HepG2 (cell line): Measurements from ENCODE around the gene PLVAP. TPM values are rescaled to one million over a fixed set of nuclear protein-coding genes. Genes with fewer than 3 reads are reported as not detected.

ENCODE experiments used
- ATAC-seq: fragments of 200-7000 bp; cut with Tn5 transposase; 3 replicates; pipeline ENCODE4 v1.9.1; 2020; ENCODE audit warnings: mild to moderate bottlenecking, moderate library complexity
- BruUV-seq: library from RNA; stranded (reverse); fragments of 400-500 nt; replicated peaks from 2 replicates; lab custom pipeline; 2021; lab: Mats Ljungman, UMichigan
- CTCF ChIA-PET: fragments of 300-600 bp; formaldehyde crosslinking; extraction: SDS; loops from one replicate; lab custom pipeline; 2021; ENCODE audit warnings: low total read pairs, inconsistent platforms, low intra/inter-chr PET ratio; lab: Yijun Ruan, JAX
- POLR2A ChIA-PET: fragments of 350-600 bp; sonication (Branson Sonifier 250); formaldehyde crosslinking; loops from one replicate; lab custom pipeline; 2020; ENCODE audit warnings: antibody characterized with exemption, inconsistent platforms; lab: Yijun Ruan, JAX
- DNase-seq: peaks from one replicate; pipeline ENCODE4 v3.0.0-alpha.2; 2015; ENCODE audit warnings: low spot score
- FAIRE-seq: peaks from 3 replicates; lab custom pipeline; 2011; peaks lifted over from hg19 to GRCh38; lab: Jason Lieb, UNC
- H2AFZ ChIP-seq: one replicate; pipeline ENCODE4 v1.6.1; 2011; ENCODE audit warnings: low read length, inconsistent platforms
- H3K27ac ChIP-seq: fragments of 300-600 bp; 3 replicates; pipeline ENCODE4 v1.8.0; 2011; ENCODE audit warnings: mixed run types, mild to moderate bottlenecking, mixed read lengths, low read length, inconsistent platforms; ENCODE audit not compliant: insufficient read depth; ENCODE audit errors: extremely low read length
- H3K27me3 ChIP-seq, 2 experiments: fragments of 200-600 bp in 1 of 2; 2 replicates in 1 of 2; 3 replicates in 1 of 2; pipeline versions ENCODE4 v1.6.0 to v1.8.0; 2011; ENCODE audit warnings: low read length in 2 of 2, mild to moderate bottlenecking in 2 of 2, moderate library complexity in 2 of 2, inconsistent platforms in 1 of 2; ENCODE audit not compliant: insufficient read depth in 2 of 2, control insufficient read depth in 1 of 2
- H3K36me3 ChIP-seq, 2 experiments: fragments of 200-600 bp in 1 of 2; replicated peaks in 1 of 2; 2 replicates in 1 of 2; 3 replicates in 1 of 2; pipeline versions ENCODE4 v1.5.1 to v1.8.0; 2011; ENCODE audit warnings: low read length in 2 of 2, inconsistent platforms in 1 of 2; ENCODE audit not compliant: insufficient read depth in 2 of 2, control insufficient read depth in 1 of 2
- H3K4me1 ChIP-seq: 2 replicates; pipeline ENCODE4 v1.5.1; 2012; ENCODE audit warnings: low read length, inconsistent platforms; ENCODE audit not compliant: insufficient read depth
- H3K4me2 ChIP-seq: 2 replicates; pipeline ENCODE4 v1.6.0; 2011; ENCODE audit warnings: low read depth, low read length, inconsistent platforms
- H3K4me3 ChIP-seq, 3 experiments: fragments of 200-600 bp in 1 of 3; sonication (generic), shearing (Covaris generic) in 1 of 3; replicated peaks in 1 of 3; 2 replicates each; pipeline ENCODE4 v1.5.1; 2011 to 2016; ENCODE audit warnings: low read length in 3 of 3, inconsistent platforms in 2 of 3, low read depth in 2 of 3, mild to moderate bottlenecking in 2 of 3, control low read depth in 1 of 3, mixed read lengths in 1 of 3; ENCODE audit not compliant: insufficient read depth in 1 of 3
- H3K79me2 ChIP-seq: one replicate; pipeline ENCODE4 v1.6.1; 2011; ENCODE audit warnings: low read length, inconsistent platforms; ENCODE audit not compliant: insufficient read depth
- H3K9ac ChIP-seq: 2 replicates; pipeline ENCODE4 v1.6.0; 2011; ENCODE audit warnings: mild to moderate bottlenecking, low read depth, low read length, inconsistent platforms; ENCODE audit not compliant: insufficient read depth
- H3K9me3 ChIP-seq: 2 replicates; pipeline ENCODE4 v1.5.1; 2012; ENCODE audit warnings: mild to moderate bottlenecking, low read length
- H4K20me1 ChIP-seq: 2 replicates; pipeline ENCODE4 v1.6.0; 2011; ENCODE audit warnings: inconsistent platforms, mild to moderate bottlenecking, low read length, moderate library complexity; ENCODE audit not compliant: insufficient read depth
- CC2D1A ChIP-seq: sonication (generic); formaldehyde crosslinking; IDR thresholded peaks from 2 replicates; pipeline ENCODE4 v1.8.1; 2023; ENCODE audit warnings: mild to moderate bottlenecking, missing genetic modification reagents
- EZH2 ChIP-seq: conservative IDR thresholded peaks from 2 replicates; pipeline ENCODE4 v1.6.1; 2012; ENCODE audit warnings: mild to moderate bottlenecking, low read depth, low read length, moderate library complexity
- FLYWCH1 ChIP-seq: sonication (generic); formaldehyde crosslinking; IDR thresholded peaks from 2 replicates; pipeline ENCODE4 v1.8.1; 2023; ENCODE audit warnings: mild to moderate bottlenecking, missing genetic modification reagents
- HOXA9 ChIP-seq: sonication (generic); formaldehyde crosslinking; IDR thresholded peaks from 2 replicates; pipeline ENCODE4 v1.8.1; 2022; ENCODE audit warnings: missing genetic modification reagents, mild to moderate bottlenecking, moderate library complexity, borderline replicate concordance
- MTF1 ChIP-seq: sonication (generic); formaldehyde crosslinking; IDR thresholded peaks from 2 replicates; pipeline ENCODE4 v1.5.0; 2020; ENCODE audit warnings: missing genetic modification reagents
- NFKBIZ ChIP-seq: IDR thresholded peaks from 2 replicates; pipeline ENCODE4 v1.6.1; 2018; ENCODE audit warnings: missing genetic modification reagents, missing compliant biosample characterization
- NRL ChIP-seq: sonication (generic); formaldehyde crosslinking; IDR thresholded peaks from 2 replicates; pipeline ENCODE4 v1.5.0; 2020; ENCODE audit warnings: missing genetic modification reagents, mild to moderate bottlenecking, moderate library complexity, borderline replicate concordance
- STAG1 ChIP-seq: sonication (generic); formaldehyde crosslinking; IDR thresholded peaks from 2 replicates; pipeline ENCODE4 v1.4.0; 2020; ENCODE audit warnings: missing genetic modification reagents
- XRCC5 ChIP-seq: fragments of 200-400 bp; formaldehyde crosslinking; optimal IDR thresholded peaks from 2 replicates; pipeline ENCODE3; 2017; ENCODE audit warnings: mild to moderate bottlenecking, low read length
- ZC3H13 ChIP-seq: sonication (generic); formaldehyde crosslinking; IDR thresholded peaks from 2 replicates; pipeline ENCODE4 v1.8.1; 2023; ENCODE audit warnings: mild to moderate bottlenecking, missing genetic modification reagents, moderate library complexity
- ZIK1 ChIP-seq: sonication (generic); formaldehyde crosslinking; IDR thresholded peaks from 2 replicates; pipeline ENCODE4 v1.5.0; 2020; ENCODE audit warnings: mild to moderate bottlenecking, low read depth, missing genetic modification reagents, borderline replicate concordance
- ZNF263 ChIP-seq: sonication (generic); formaldehyde crosslinking; IDR thresholded peaks from 2 replicates; pipeline ENCODE4 v1.4.0; 2020; ENCODE audit warnings: missing genetic modification reagents
- ZNF564 ChIP-seq: sonication (generic); formaldehyde crosslinking; IDR thresholded peaks from 2 replicates; pipeline ENCODE4 v1.8.1; 2023; ENCODE audit warnings: mild to moderate bottlenecking, missing genetic modification reagents
- WGBS: methylation state at CpG from one replicate; pipeline ENCODE4 v1.1.6; 2017; ENCODE audit warnings: low lambda C conversion rate; 5-methylcytosine and 5-hydroxymethylcytosine counted together
- in situ Hi-C: cut with HindIII; loops from 2 replicates; pipeline ENCODE4 v1.10.0; 2017; ENCODE audit warnings: low pct_unique_long_range_greater_than_20kb; ENCODE audit not compliant: extremely low pct_ligation_motif_present
- intact Hi-C: fragments of 100-400 bp; cut with micrococcal nuclease; formaldehyde crosslinking; loops from one replicate; pipeline ENCODE4 v1.10.0; 2022; ENCODE audit not compliant: unreplicated experiment
- polyA plus RNA-seq, 8 experiments: library from polyadenylated mRNA; depleted of rRNA in 3 of 8; stranded (reverse) in 7 of 8; unstranded in 1 of 8; fragments of >200 nt; fragmentation: Illumina TruSeq in 4 of 8; extraction: Trizol in 4 of 8; gene quantifications; 2 replicates each; pipeline versions ENCODE4 v1.2.1 to v1.2.3, GENCODE V29; 2011 to 2016; ENCODE audit warnings: low read depth in 4 of 8, missing spikeins in 1 of 8, mixed read lengths in 1 of 8; ENCODE audit not compliant: insufficient read depth in 1 of 8
- total RNA-seq, 5 experiments: library from RNA; depleted of rRNA; stranded (reverse); fragments of >200 nt; fragmentation: Illumina TruSeq; extraction: Trizol; gene quantifications; 2 replicates each; pipeline ENCODE4 v1.2.3, GENCODE V29; 2016; ENCODE audit warnings: low read depth in 1 of 5
- TF ChIP-seq, protein P1 (sequence below): sonication (generic); formaldehyde crosslinking; IDR thresholded peaks from 2 replicates; pipeline ENCODE4 v1.9.0; 2021; ENCODE audit warnings: missing genetic modification reagents, mild to moderate bottlenecking, borderline replicate concordance
- TF ChIP-seq, protein P2 (sequence below): sonication (generic); formaldehyde crosslinking; conservative IDR thresholded peaks from 2 replicates; pipeline ENCODE4 v1.5.0; 2020; ENCODE audit warnings: missing genetic modification reagents
- TF ChIP-seq, protein P3 (sequence below): sonication (generic); formaldehyde crosslinking; IDR thresholded peaks from 2 replicates; pipeline ENCODE4 v1.8.1; 2022; ENCODE audit warnings: mild to moderate bottlenecking, missing genetic modification reagents
- TF ChIP-seq, protein P4 (sequence below): sonication (generic); formaldehyde crosslinking; IDR thresholded peaks from 2 replicates; pipeline ENCODE4 v1.8.0; 2022; ENCODE audit warnings: missing genetic modification reagents, mild to moderate bottlenecking, inconsistent platforms, borderline replicate concordance

Gene PLVAP
- total and polyA plus RNA-seq, 2 of the 13 experiments (the other 11 are each of a cell fraction or from before 2014, with no cell fraction given), result 0.26 TPM; not detected in 1

DNA sequence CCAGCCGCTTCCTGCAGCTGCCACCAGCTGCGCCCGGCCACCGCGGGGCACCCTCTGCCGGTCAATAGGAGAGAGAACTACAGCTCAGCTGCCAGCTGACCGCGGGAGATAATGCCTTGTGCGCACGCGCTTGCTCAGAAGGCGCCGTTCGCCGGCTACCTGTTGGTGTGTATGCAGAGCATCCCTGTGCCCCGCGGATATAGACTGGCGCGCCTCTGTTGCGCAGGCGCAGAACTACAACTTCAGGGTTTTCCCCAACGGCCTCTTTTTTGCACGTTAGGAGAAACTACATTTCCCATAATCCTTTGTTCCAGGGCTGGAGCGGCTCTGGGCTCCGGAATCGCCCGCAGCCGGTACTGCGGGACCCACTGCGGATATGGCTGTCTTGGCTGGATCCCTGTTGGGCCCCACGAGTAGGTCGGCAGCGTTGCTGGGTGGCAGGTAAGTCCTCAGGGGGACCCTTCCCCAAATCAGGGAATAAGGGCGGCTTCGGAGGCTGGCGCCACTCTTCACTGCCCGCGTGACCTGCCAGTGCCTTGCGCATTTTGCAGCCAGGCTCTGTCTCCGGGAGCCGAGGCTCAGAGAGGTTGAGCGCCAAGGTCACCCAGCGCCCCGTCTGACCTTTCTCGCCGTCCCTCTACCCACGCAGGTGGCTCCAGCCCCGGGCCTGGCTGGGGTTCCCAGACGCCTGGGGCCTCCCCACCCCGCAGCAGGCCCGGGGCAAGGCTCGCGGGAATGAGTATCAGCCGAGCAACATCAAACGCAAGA, 71.4 kb downstream of the PLVAP start, which contains the start of gene MRPL34:
Gene MRPL34 (plus strand): TSS at position 356 of the 768 bp plus-strand sequence. CDS start 21 bp downstream, at position 377.
- Histone ChIP-seq H3K27me3 (no peaks in the 10 kb centered on the region; a peak in 1 of 5 replicates), H3K9me3 (no peaks in the 10 kb centered on the region), H3K4me1 (peaks cover 40% of the 10 kb centered on the region), H3K9ac (peak within 1 kb of the TSS; percentile 87), H3K4me2 (peak within 1 kb of the TSS; percentile 97), H3K27ac (peak within 1 kb of the TSS; percentile 91), H2AFZ (no peak within 1 kb of the TSS), H3K79me2 (peaks cover 15% of the 10 kb centered on the region), H4K20me1 (peaks cover 4% of the 10 kb centered on the region; the same call in 1 of the 2 replicates), H3K36me3 (no peaks in the 10 kb centered on the region), H3K4me3 (peak within 1 kb of the TSS; percentile 60 to 87 (median 85))
- FAIRE-seq (peak; percentile 80), DNase-seq (peak; percentile 99), ATAC-seq (peak; percentile 70)
- intact Hi-C loops (loop anchor here (1.0 kb wide), 1 partner anchor 38 kb away; the partner anchor contains the start of gene BABAM1), in situ Hi-C loops (no loop called here)
- POLR2A ChIA-PET, result interaction anchor here (0.7 to 1.6 kb wide), 18 partner anchors 12 to 301 kb away, joined by 3 to 13 read pairs (median 4); partner anchors contain the start of genes ANKLE1, ANO8, BABAM1 and BST2
- WGBS, result 0% methylated on average over 13 of the region's 55 CpGs
- BruUV-seq, result TSS peak; percentile 71
- CTCF ChIA-PET, result interaction anchor here (0.8 kb wide), 1 partner anchor 13 kb away, joined by 4 read pairs; no protein-coding TSS in a partner anchor
- TF ChIP-seq, protein P1, sequence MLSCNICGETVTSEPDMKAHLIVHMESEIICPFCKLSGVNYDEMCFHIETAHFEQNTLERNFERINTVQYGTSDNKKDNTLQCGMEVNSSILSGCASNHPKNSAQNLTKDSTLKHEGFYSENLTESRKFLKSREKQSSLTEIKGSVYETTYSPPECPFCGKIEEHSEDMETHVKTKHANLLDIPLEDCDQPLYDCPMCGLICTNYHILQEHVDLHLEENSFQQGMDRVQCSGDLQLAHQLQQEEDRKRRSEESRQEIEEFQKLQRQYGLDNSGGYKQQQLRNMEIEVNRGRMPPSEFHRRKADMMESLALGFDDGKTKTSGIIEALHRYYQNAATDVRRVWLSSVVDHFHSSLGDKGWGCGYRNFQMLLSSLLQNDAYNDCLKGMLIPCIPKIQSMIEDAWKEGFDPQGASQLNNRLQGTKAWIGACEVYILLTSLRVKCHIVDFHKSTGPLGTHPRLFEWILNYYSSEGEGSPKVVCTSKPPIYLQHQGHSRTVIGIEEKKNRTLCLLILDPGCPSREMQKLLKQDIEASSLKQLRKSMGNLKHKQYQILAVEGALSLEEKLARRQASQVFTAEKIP, result no peak
- TF ChIP-seq ZNF564 (CRISPR knock-in tag) (no peak), HOXA9 (CRISPR knock-in tag) (no peak), CC2D1A (CRISPR knock-in tag) (0 out of 2 replicates have a peak, but pooled peaks have one; percentile 59), NRL (CRISPR knock-in tag) (peak; percentile 90; the same call in 1 of the 2 replicates), ZIK1 (CRISPR knock-in tag) (no peak), MTF1 (CRISPR knock-in tag) (peak; percentile 37; the same call in 1 of the 2 replicates), ZC3H13 (CRISPR knock-in tag) (no peak), EZH2 (no peak), FLYWCH1 (CRISPR knock-in tag) (no peak), NFKBIZ (CRISPR knock-in tag) (no peak), ZNF263 (CRISPR knock-in tag) (no peak; the same call in 1 of the 2 replicates), XRCC5 (peak; percentile 95), STAG1 (CRISPR knock-in tag) (peak; percentile 74)
- TF ChIP-seq, protein P2, sequence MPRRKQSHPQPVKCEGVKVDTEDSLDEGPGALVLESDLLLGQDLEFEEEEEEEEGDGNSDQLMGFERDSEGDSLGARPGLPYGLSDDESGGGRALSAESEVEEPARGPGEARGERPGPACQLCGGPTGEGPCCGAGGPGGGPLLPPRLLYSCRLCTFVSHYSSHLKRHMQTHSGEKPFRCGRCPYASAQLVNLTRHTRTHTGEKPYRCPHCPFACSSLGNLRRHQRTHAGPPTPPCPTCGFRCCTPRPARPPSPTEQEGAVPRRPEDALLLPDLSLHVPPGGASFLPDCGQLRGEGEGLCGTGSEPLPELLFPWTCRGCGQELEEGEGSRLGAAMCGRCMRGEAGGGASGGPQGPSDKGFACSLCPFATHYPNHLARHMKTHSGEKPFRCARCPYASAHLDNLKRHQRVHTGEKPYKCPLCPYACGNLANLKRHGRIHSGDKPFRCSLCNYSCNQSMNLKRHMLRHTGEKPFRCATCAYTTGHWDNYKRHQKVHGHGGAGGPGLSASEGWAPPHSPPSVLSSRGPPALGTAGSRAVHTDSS (CRISPR knock-in tag), result no peak
- TF ChIP-seq, protein P3, sequence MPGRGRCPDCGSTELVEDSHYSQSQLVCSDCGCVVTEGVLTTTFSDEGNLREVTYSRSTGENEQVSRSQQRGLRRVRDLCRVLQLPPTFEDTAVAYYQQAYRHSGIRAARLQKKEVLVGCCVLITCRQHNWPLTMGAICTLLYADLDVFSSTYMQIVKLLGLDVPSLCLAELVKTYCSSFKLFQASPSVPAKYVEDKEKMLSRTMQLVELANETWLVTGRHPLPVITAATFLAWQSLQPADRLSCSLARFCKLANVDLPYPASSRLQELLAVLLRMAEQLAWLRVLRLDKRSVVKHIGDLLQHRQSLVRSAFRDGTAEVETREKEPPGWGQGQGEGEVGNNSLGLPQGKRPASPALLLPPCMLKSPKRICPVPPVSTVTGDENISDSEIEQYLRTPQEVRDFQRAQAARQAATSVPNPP (CRISPR knock-in tag), result peak; percentile 6; the same call in 1 of the 2 replicates
- TF ChIP-seq, protein P4, sequence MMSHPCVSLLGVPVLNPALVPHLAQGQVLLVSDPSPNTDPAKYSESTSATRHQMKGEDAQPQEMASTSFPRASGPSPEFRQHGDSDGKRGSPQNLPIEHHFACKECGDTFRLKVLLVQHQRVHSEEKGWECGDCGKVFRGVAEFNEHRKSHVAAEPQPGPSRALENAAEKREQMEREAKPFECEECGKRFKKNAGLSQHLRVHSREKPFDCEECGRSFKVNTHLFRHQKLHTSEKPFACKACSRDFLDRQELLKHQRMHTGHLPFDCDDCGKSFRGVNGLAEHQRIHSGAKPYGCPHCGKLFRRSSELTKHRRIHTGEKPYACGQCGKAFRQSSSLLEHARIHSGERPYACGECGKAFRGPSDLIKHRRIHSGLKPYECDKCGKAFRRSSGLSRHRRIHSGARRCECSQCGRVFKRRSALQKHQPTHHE, result no peak
